DND-41 (cell line): ENCODE measurements around the gene ADH7.
"Not testable (repeated sequence)": the region's sequence is repeated elsewhere in the genome, so short reads cannot be mapped to it uniquely, and the experiment has no call there.

Experiments used
- ATAC-seq: fragments of 200-7000 bp; cut with Tn5 transposase; 3 replicates; pipeline ENCODE4 v1.9.1; 2021; ENCODE audit warnings: low read depth; ENCODE audit not compliant: insufficient read depth
- DNase-seq: peaks from one replicate; pipeline ENCODE4 v3.0.0-alpha.2; 2020
- H2AFZ ChIP-seq: 2 replicates; pipeline ENCODE4 v1.6.0; 2012; ENCODE audit warnings: low read depth, low read length
- H3K27ac ChIP-seq: 2 replicates; pipeline ENCODE4 v1.5.1; 2012; ENCODE audit warnings: low read length, inconsistent platforms
- H3K27me3 ChIP-seq: fragments of 200-600 bp; sonication (generic); 2 replicates; pipeline ENCODE4 v1.6.0; 2012; ENCODE audit warnings: low read length, mild to moderate bottlenecking, inconsistent platforms; ENCODE audit not compliant: insufficient read depth, poor library complexity
- H3K36me3 ChIP-seq: 2 replicates; pipeline ENCODE4 v1.5.1; 2012; ENCODE audit warnings: low read length, inconsistent platforms; ENCODE audit not compliant: insufficient read depth
- H3K4me1 ChIP-seq: 2 replicates; pipeline ENCODE4 v1.5.1; 2012; ENCODE audit warnings: mild to moderate bottlenecking, low read length; ENCODE audit not compliant: insufficient read depth
- H3K4me2 ChIP-seq: 2 replicates; pipeline ENCODE4 v1.6.0; 2012; ENCODE audit warnings: mild to moderate bottlenecking, moderate library complexity, low read length, inconsistent platforms; ENCODE audit not compliant: insufficient read depth
- H3K4me3 ChIP-seq, 2 experiments: fragments of 200-600 bp in 1 of 2; shearing (Covaris generic) in 1 of 2; 2 replicates each; pipeline ENCODE4 v1.5.1; 2012 to 2016; ENCODE audit warnings: inconsistent platforms in 2 of 2, low read length in 2 of 2, mild to moderate bottlenecking in 2 of 2, low read depth in 1 of 2, moderate library complexity in 1 of 2
- H3K79me2 ChIP-seq: 2 replicates; pipeline ENCODE4 v1.6.0; 2012; ENCODE audit warnings: low read length, inconsistent platforms; ENCODE audit not compliant: insufficient read depth
- H3K9ac ChIP-seq: 2 replicates; pipeline ENCODE4 v1.6.0; 2012; ENCODE audit warnings: low read depth, mild to moderate bottlenecking, inconsistent platforms, low read length, moderate library complexity
- H3K9me3 ChIP-seq: 2 replicates; pipeline ENCODE4 v1.5.1; 2012; ENCODE audit warnings: low read length, moderate library complexity, mild to moderate bottlenecking, inconsistent platforms; ENCODE audit not compliant: insufficient read depth, severe bottlenecking
- H4K20me1 ChIP-seq: 2 replicates; pipeline ENCODE4 v1.6.0; 2012; ENCODE audit warnings: low read length; ENCODE audit not compliant: insufficient read depth
- CTCF ChIP-seq: IDR thresholded peaks from 2 replicates; pipeline ENCODE4 v1.5.1; 2012; ENCODE audit warnings: borderline replicate concordance, low read length, moderate library complexity, mild to moderate bottlenecking; ENCODE audit not compliant: poor library complexity, severe bottlenecking; ENCODE audit errors: extremely low read depth
- EZH2 ChIP-seq: IDR thresholded peaks from 3 replicates; pipeline ENCODE4 v1.6.1; 2012; ENCODE audit warnings: borderline replicate concordance, low read depth, mild to moderate bottlenecking, moderate library complexity, low read length, inconsistent platforms; ENCODE audit not compliant: severe bottlenecking

Gene ADH7

DNA sequence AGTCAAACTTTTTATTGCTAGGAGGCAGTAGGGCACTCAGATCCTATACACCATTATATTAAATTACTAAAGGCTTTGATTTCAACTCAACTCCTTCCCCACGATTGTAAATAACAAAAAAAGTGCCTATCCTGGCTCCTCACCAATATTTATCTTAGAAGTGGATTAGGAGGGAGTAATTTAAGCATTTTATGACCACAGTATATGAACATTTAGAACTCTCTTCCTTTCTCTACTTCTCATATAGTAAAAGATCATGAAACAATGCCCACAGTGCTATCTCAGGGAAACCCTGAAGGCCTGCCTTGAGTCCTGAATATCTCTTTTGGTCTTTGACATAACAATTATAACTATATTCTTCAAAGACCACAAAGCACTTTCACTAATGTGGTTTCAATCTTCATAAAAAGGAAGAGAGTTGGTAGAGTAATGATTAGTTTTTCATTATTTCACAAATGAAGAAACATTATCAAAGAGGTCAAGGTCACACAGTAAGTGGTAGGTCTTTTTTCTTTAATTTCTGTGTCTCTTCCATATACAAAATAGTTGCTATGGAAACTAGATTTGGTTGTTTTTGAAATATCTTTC, 53.5 kb downstream of the ADH7 start:
- Histone ChIP-seq H3K9ac (no peak overlapping the region), H3K4me2 (no peak overlapping the region), H3K27ac (no peak overlapping the region), H3K4me3 (no peak overlapping the region), H3K27me3 (no peaks in the 10 kb centered on the region), H3K79me2 (no peaks in the 10 kb centered on the region), H2AFZ (no peak overlapping the region), H3K36me3 (no peaks in the 10 kb centered on the region), H4K20me1 (no peaks in the 10 kb centered on the region), H3K9me3 (peaks cover 3% of the 10 kb centered on the region), H3K4me1 (no peaks in the 10 kb centered on the region)
- TF ChIP-seq CTCF (no peak), EZH2 (no peak)
- DNase-seq (no peak), ATAC-seq (no peak)

DNA sequence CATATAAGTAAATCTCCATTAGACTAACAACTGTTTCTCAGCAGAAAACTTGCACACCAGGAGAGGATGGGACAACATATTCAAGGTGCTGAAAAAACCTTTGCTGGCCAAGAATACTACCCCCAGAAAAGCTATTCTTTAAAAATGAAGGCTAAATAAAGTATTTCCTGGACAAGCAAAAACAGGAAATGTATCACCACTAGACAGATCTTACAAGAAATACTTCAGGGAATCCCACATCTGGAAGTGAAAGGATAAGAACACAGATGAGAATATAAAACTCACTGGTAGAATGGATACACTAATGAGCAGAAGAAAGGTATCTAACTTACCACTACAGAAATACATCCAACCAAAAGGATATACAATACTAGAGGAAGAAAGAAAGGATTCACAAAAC, 55.6 kb downstream of the ADH7 start:
- no peak overlapping the region for H3K4me3 ChIP-seq
- H2AFZ ChIP-seq: no peak overlapping the region
- no peaks in the 10 kb centered on the region for H4K20me1 ChIP-seq
- no peaks in the 10 kb centered on the region for H3K27me3 ChIP-seq
- H3K27ac ChIP-seq: no peak overlapping the region
- DNase-seq: no peak
- no peak overlapping the region for H3K9ac ChIP-seq
- no peaks in the 10 kb centered on the region for H3K36me3 ChIP-seq
- ATAC-seq: no peak
- TF ChIP-seq CTCF (no peak), EZH2 (no peak)
- peaks cover 6% of the 10 kb centered on the region for H3K9me3 ChIP-seq
- H3K79me2 ChIP-seq: no peaks in the 10 kb centered on the region
- H3K4me1 ChIP-seq: no peaks in the 10 kb centered on the region
- H3K4me2 ChIP-seq: no peak overlapping the region

DNA sequence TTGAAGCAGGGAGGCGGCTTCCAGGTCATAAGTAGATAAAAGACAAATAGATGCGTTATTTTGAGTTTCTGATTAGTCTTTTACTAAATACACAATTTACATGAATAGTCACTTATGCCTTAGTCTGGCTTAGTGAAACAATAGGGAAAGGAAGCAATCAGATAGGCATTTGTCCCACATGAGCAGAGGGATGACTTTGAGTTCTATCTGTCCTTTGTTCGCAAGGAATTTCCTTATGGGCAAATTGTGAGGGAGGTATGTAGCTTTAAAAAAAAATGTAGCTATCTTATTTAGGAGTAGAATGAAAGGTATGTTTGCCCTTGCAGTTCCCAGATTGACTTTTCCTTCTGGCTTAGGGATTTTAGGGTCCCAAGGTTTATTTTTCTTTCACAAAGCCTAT, 56.3 kb downstream of the ADH7 start:
- no peak overlapping the region for H3K4me2 ChIP-seq
- no peaks in the 10 kb centered on the region for H3K27me3 ChIP-seq
- no peaks in the 10 kb centered on the region for H4K20me1 ChIP-seq
- no peaks in the 10 kb centered on the region for H3K79me2 ChIP-seq
- H3K36me3 ChIP-seq: no peaks in the 10 kb centered on the region
- no peak for ATAC-seq
- H3K4me1 ChIP-seq: no peaks in the 10 kb centered on the region
- H3K27ac ChIP-seq: no peak overlapping the region
- no peak overlapping the region for H2AFZ ChIP-seq
- H3K9ac ChIP-seq: no peak overlapping the region
- no peak overlapping the region for H3K4me3 ChIP-seq
- peaks cover 6% of the 10 kb centered on the region for H3K9me3 ChIP-seq
- no peak for TF ChIP-seq EZH2
- no peak for TF ChIP-seq CTCF
- DNase-seq: no peak

DNA sequence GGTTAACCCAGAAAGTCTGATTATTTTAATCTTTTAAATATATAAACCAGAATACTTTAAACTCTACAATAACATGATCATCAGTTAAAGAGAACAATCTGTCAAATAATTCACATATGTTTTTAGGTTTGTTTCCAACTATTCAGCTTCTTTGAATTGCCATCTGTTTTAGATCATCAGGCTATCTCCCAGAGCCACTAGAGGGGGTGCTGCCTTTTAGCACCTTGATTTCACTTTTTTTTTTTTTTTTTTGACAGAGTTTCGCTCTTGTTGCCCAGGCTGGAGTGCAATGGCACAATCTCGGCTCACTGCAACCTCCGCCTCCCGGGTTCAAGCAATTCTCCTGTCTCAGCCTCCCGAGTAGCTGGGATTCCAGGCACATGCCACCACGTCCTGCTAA, 57.8 kb downstream of the ADH7 start:
- not testable (repeated sequence) for H3K79me2 ChIP-seq, H3K9ac ChIP-seq, H3K9me3 ChIP-seq, ATAC-seq, H3K4me3 ChIP-seq, H3K4me1 ChIP-seq, H3K27me3 ChIP-seq, H3K4me2 ChIP-seq, H2AFZ ChIP-seq, H3K36me3 ChIP-seq, H4K20me1 ChIP-seq, H3K27ac ChIP-seq, DNase-seq
- TF ChIP-seq CTCF: peak; percentile 29

- ATAC-seq, DNase-seq, H3K27ac ChIP-seq: not testable (repeated sequence)
These were observed 62.7 kb downstream of the ADH7 start for GRCh38 chr4:99372464-99372863.

More at GRCh38 chr4:99372464-99372863, 62.7 kb downstream of the ADH7 start:
- not testable (repeated sequence) for H4K20me1 ChIP-seq, H3K4me2 ChIP-seq, H3K36me3 ChIP-seq, H3K79me2 ChIP-seq, H3K9ac ChIP-seq, H3K4me3 ChIP-seq, H3K4me1 ChIP-seq, H3K9me3 ChIP-seq, H3K27me3 ChIP-seq, H2AFZ ChIP-seq
